Activated CD8-positive, alpha-beta memory T cell treated with anti-CD3 and anti-CD28 coated beads, Interleukin-2, amount 50 U/mL, for 1 hour (primary cell): ENCODE data around the gene MRFAP1L1.

ENCODE experiments used
- DNase-seq: peaks from one replicate; pipeline ENCODE4 v3.0.0-alpha.2; 2020; ENCODE audit errors: extremely low read depth

The MRFAP1L1 gene

DNA sequence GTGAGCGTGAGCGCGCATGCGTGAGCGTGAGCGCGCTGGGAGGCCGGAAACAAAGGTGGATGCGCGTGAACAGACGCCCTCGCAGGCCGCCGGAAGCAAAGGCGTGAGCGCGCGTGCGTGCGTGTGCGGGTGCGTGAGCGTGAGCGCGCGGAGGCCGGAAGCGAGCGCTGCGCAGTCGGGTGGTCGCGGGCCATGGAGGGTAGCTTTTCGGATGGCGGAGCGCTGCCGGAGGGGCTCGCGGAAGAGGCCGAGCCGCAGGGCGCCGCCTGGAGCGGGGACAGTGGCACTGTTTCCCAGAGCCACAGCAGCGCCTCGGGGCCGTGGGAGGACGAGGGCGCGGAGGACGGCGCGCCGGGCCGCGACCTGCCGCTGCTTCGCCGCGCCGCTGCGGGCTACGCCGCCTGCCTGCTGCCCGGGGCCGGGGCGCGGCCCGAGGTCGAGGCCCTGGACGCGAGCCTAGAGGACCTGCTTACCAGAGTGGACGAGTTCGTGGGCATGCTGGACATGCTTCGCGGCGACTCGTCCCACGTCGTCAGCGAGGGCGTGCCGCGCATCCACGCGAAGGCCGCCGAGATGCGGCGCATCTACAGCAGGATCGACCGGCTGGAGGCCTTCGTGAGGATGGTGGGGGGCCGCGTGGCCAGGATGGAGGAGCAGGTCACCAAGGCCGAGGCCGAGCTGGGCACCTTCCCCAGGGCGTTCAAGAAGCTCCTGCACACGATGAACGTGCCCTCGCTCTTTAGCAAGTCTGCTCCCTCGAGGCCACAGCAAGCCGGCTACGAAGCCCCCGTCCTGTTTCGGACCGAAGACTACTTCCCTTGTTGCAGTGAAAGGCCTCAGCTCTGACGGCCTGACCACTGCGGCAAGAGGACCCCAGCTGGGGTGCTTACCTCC lies 6.6 kb upstream of the MRFAP1L1 start, which contains the start of gene BLOC1S4:
BLOC1S4 (plus strand) TSS at position 157 of the 894 bp plus-strand sequence; CDS start at position 193, 36 bp downstream.
- DNase-seq, result peak; percentile 69

DNA sequence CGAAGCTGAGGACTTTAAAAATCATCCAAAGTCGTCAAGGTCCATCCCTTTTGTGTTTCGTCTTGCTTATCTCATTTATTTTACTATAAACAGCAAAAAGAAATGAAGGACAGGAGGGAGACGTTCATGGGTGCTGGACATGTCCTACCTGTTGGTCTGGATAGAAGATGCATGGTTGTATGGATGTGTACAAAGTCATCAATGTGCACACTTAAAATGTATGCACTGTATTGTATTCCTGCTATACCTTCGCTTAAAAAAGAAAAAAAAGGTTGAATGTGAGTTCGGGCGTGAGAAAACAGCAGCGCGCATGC lies 6.0 kb upstream of the MRFAP1L1 start:
- no peak for DNase-seq

DNA sequence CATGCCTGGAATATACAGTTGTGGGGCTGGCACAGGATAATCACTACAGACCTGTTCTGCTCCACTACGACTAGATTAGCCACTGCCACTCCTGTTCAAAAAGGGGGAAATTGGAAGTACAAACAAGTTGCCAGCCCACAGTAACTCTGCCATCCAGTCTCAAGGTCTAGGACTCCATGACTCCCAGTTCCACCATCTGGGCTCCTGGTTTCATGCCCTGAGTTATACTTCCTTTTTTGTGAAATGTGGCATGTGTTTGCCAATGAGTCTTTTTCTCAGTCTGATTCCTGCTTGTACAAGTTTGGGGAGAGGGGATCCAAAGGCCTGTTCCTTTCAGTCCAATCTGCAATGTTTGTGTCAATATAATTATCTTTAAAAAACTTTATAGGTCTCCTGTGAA lies 5.3 kb upstream of the MRFAP1L1 start:
- no peak for DNase-seq

DNA sequence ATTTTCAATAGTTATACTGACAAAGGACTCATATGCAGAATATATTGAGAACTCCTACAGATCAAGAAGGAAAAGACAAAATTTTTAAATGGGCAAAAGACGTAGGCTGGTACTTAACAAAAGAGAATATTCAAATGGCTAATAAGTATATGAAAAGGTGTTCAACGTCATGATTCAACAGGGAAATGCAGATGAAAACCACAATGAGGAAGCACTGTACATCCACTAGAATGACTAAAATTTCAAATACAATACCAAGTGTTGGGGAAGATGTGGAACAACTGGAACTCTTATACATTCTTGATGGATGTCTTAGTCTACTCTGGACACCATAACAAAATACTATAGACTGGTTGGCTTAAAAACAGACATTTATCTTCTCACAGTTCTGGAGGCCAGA lies 1.3 kb upstream of the MRFAP1L1 start:
- DNase-seq, result no peak

DNA sequence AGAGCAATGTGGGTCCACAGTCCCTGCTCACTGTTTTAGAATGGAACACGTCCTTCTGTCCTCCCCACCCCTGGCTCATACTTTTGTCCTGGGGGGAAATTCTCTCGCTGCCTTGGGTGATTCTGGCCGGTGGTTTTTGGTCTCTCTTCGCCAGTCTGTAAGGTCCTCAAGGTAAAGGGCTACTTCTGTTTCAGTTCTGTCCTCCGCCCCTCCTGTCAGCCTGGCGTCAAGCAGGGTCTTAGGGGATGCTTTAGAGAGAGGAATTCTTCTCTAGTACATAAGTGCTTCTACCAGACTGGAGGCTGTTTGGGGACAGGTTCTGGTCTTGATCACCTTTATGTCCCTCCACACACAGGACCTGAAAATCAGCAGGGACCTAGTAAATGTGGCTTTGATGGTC lies 617 bp upstream of the MRFAP1L1 start:
- DNase-seq, result no peak

DNA sequence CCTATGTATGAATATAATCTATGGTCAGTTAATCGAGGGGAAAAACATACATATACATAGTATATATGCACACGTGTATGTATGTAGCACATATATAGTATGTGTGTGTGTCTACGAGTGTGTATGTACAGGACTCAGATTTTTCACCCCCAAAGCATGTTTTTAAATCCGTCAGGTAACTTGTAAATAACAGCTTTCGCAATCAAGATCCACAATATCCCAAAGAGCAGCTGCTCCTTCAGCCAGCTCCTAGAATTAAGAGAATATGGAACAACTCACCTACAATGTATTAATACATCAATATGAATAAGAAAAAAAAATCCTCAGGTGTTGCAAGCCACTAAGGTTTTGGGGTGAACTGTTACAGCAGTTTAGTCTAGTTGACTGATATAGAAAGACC lies 3.5 kb downstream of the MRFAP1L1 start:
- DNase-seq, result no peak

DNA sequence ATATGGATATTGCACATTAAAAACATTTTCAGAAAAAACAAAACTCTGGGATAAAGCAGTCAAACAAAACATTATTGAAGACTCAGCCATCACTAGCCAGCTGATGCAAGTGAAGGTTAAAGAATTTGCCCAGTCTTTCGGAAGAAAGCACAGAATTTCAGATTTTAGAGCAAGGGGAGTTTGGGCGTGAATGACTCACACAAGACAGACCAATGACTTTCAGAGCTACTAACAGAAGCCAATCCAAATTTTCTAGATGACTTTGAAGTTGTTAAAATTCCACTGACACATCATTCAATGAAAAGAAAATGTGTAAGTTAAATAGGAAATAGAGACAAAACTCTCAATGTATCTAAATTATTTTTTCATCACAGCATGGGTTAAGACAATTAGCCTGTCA lies 4.0 kb downstream of the MRFAP1L1 start:
- DNase-seq, result no peak

DNA sequence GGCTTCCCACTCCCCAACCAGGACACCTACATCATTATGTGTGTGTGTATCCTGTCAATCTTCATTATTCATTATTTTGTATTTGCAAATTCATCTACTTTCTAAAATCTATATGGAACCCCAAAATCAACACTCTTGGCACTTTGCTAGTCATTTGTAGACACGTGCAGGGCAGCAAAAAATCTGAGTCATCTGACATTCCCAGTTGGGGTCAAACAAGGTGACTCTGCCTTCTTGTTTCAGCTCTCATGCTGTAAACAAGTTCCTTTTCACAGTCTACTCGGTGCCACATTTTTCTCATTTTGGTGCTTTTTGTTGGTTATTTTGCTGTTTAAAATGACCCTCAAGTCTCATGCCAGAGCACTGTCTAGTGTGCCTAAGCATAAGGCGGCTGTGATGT lies 5.9 kb downstream of the MRFAP1L1 start:
- DNase-seq, result no peak

DNA sequence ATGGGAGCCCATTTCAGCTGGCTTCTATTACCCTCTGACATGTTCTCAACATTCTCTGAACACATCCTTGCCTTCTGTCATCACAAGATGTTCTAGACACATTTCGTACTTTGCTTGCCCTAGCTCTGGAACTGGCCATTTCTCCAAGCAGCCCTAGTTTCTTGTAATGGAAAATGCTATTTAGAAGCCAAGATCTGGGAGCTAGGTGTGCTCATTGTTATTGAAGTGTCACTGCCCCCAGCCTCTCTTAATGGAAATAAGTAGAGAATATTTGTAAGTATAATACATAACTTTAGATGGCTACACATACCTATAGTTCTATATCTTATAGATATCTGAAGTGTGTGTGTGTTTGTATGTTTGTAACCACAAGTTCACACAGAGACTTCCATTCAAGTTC lies 6.9 kb downstream of the MRFAP1L1 start:
- no peak for DNase-seq

DNA sequence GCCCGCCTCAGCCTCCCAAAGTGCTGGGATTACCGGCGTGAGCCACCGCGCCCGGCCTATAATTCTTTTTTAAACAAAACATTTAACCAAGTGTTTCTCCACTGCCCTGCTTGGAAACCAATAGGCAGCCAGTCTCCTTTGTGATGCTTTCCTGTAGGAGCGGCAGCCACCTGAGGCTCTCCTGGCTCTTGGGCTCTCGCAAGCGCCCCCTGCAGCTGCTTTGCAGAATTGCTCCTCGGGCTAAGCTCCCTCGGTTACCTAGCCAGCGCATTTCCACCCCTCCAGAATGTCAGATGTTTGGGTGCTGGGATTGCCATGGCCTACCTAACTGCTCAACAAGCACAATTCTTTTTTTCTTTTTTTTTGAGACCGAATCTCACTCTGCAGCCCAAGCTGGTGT lies 8.3 kb downstream of the MRFAP1L1 start:
- no peak for DNase-seq

DNA sequence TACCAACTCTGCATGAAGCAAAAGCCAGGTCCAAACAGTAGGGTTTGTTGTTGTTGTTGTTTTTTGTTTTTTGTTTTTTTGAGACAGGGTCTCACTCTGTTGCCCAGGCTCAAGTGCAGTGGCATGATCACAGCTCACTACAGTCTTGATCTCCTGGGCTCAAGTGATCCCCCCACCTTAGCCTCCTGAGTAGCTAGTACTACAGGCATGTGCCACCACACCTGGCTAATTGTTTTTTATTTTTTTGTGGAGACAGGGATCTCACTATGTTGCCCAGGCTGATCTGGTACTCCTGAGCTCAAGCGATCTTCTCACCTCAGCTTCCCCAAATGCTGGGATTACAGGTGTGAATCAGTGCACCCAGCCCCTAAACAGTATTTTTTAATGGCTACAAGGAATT lies 9.8 kb downstream of the MRFAP1L1 start:
- DNase-seq, result no peak

DNA sequence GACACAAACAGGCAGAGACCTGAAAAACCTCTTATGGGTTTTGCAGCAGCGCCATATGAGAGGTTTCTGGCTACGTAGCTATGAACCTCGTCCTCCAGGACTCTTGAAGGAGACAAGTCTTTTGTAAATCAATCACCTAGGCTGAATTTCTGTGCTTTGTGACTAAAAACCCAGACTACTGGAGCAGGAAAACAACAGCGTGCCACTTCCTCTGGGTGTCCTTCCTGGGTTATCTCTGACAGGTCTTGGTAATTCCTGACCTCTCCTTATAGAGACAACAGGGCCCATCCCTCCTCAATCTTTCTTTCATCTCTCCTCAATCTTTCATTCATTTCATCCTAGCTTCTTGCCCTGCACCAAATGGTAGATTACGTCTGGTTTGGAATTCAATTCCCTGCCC lies 10.3 kb downstream of the MRFAP1L1 start:
- no peak for DNase-seq

DNA sequence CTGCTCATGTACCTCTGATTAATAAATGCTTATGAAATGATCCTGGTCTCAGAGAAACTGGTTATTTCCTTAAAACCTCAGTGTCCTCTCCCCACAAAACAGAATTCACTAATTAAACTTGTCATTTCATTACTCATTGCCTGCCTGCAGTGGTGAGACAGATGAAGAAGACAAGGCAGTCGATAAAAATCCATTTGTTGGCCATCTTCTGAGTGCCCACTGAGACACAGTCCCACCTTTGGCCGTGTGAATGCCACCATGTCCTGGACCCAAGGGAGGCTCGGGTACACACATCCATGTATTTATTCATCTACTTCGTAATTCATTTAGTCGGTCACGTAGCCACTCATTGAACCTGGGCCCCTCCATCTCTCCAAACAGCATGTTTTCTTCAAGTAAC lies 12.5 kb downstream of the MRFAP1L1 start:
- no peak for DNase-seq

DNA sequence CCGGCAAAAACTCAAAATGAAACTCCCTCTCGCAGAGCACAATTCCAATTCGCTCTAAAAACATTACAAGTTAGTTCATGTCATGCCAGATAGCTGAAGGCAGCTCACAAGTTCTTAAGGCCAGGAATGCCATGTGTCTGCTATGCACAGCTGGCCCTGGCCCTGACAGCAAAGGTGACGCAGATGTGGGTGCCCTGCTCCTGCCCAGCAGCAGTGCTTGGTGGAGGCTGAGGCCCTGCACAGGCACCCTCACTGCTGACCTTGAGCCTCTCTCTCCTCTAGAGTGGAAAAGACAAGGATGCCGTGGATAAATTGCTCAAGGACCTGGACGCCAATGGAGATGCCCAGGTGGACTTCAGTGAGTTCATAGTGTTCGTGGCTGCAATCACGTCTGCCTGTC lies 13.1 kb downstream of the MRFAP1L1 start:
- no peak for DNase-seq

DNA sequence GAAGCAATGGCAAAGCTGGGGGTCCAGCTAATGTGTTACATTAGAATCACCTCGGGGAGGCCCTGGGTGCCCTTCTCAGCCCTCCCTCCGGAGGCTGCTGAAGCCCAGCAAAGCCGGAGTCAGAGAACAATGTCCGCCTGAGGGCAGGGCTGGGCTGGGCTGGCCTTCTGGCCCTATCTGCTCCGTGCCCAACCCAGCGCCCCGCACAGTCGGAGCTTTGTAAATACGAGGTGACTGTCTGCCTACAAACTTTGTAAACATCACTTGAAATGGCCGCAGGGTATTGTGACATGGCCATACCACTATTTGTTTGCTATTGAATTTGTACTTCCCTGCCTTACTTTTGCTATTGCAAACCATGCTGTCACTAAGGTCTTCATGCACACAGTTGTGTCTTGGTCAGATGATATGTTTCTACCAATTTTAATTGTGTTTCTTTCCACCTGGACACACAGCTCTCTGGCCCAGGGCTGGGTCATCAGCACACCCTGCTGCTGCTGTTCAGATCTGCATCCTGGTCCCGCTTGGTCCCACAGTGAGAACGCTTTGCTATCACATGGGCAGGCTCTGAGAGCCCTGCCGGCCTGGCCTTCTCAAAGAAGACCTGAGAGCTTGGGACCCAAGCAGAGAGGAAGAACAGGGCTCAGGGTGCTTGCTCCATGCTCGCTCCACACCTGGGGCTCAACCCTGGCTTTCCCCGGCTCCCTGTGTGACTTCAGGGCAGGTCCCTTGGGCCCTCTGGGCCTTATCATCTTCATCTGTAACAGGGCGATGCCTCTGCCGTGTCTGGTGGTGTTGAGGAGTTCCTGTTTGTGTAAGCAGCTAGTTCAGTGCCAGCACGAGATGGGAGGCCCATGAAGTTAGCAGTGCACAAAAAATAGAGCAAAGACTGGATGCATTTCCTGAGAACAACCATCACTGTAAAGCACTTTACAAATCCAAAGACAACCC lies 13.7 kb downstream of the MRFAP1L1 start:
- no peak for DNase-seq

DNA sequence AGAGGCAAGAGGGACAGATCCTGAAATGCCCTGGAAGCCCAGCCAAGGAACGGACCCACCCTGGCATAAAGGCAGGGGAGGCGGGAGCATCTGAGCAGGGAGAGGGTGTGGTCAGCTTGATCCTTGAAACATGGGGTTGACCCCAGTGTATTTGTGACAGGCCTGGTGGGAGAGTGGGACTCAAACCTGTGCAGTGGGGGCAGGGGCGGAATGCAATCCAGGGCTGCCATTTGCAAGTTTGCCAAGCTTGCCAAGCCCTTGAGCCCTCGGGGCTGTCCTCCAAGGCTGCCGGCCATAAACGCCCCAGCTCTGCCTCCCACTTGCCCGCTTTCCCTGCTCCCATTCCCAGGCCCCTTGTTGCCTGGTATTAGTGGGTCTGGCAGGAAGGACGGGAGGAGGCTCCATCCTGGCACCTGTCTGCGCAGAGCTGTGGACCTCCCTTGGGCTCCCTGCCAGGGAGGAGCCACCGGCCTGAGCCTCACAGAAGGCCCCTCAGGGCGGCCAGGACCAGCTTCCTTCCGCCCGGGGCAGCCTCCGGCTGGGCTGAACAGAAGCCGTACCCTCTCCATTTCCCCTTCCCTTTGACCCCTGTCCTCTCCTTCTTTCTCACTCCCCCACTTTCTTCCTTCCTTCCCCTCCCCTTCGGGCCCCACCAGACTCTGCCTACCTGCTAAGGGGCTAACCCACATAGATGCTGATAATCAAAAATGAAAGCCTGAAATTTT lies 15.3 kb downstream of the MRFAP1L1 start:
- DNase-seq, result no peak

DNA sequence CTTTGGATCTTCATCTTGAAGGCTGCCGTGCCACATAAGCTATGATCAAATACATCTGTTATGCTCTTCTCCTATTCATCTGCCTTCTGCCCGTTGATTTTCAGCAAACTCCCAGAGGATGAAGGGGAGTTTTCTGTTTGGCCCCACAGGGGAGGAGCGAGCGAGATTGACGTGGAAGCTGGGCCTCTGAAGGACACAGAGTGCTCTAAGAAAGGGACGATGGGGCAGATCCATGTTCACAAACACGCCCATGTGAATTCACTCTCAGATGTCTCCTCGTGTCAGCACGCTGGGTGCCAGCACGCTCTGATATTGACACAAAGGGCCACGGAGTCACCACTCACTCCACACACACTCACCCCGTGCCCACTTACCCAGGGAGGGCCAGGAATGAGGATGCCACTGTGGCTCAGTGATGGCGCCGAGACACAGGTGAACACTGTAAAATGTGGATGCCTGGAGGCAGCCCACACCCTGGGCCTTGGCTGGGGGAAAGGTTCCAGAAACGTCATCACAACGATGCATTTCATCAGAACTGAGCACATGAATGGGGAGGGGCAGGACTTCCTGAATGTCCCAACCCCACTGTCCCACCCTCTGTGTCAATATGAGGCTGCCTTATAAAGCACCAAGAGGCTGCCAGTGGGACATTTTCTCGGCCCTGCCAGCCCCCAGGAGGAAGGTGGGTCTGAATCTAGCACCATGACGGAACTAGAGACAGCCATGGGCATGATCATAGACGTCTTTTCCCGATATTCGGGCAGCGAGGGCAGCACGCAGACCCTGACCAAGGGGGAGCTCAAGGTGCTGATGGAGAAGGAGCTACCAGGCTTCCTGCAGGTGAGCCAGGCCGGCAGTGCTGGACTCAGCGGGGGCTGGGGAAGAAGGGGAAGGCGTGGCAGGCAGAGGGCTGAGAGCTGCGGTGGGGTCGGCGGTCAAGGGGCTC lies 16.2 kb downstream of the MRFAP1L1 start, which contains the start of gene S100P:
S100P (plus strand) TSS at position 648 of the 946 bp plus-strand sequence; CDS start at position 703, 55 bp downstream.
- DNase-seq, result no peak

DNA sequence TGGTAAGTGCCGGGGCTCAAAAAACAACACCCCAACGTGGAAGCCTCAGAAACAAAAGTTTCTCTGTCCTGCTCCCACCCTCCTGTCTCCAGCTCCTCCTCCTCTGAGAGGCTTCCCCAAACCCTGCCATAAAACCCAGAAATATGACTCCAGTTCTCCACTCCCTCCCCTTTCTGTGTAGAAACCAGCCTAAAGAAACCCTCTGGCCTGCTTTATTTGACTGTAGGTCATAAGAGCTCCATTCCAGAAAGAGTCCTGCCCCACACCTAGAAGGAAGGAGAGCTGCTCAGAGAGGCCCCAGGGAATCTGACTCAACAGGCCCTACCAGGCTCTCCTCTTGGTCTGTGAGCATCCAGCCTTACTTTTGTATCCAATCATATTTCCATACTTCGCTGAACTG lies 16.9 kb downstream of the MRFAP1L1 start:
- no peak for DNase-seq

DNA sequence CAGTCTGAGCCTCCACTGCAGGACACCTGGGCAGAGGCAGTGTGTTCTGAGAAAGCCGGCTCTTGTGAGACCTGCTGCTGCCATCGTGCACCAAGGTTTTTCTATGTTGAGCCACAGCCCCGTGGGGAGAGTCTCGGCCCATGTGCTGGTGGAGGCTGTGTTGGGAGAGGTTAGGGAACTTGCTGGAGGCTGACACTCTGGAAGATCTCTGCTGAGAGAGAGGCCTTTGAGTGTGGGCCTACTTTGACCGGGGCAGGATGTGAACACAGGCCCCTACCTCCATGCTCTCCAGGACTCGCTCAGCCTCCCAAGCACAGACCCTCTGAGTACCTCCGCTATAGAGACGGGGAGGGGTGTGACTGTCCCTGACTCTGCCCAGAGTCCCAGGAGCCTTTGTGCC lies 17.3 kb downstream of the MRFAP1L1 start:
- no peak for DNase-seq

DNA sequence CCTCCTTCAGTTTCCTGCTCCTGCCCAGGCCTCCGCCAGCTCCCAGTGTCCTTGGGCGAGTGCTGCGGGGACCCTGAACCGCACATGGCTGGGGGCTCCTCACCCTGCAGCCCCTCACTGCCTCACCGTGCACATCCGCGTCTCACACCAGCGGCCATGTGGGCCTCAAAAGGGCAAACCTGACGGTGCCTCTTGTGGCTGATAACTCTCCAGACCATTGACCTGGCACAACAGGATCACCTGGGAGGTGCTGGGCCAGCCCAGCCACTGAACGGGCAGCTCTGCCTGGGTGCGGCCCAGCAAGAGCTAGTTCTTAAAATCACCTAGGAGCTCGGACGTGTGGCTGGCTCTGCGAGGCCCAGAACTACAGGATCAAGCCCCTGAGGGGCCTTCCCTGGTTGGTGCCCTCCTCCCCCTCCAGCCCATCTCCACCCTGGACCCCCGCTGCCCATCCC lies 20.1 kb downstream of the MRFAP1L1 start:
- no peak for DNase-seq
